Bone marrow (tissue), 2 donors: ENCODE data around the gene TMEM201.
A peak's percentile ranks its signal among the peaks of the same experiment; 100 is the strongest.

Experiments
- DNase-seq, 2 donors: peaks; one replicate each; lab custom pipeline; 2025; lab: John Stamatoyannopoulos, UW

Gene TMEM201

GRCh38 chr1:9580942-9581341 is 7.8 kb upstream of the TMEM201 start:
- DNase-seq, result no peak

- DNase-seq, result no peak
Observed at GRCh38 chr1:9586147-9586766, 2.5 kb upstream of the TMEM201 start.

- peak in 1 of 2 donors; percentile 13 for DNase-seq
Observed at GRCh38 chr1:9589144-9589718, 520 bp downstream of the TMEM201 start.

GRCh38 chr1:9589719-9590157 is 1.0 kb downstream of the TMEM201 start:
- DNase-seq, result no peak

- no peak for DNase-seq
Observed at GRCh38 chr1:9590201-9590600, 1.5 kb downstream of the TMEM201 start.

- DNase-seq, result no peak
Observed at GRCh38 chr1:9590945-9591668, 2.4 kb downstream of the TMEM201 start.

- DNase-seq, result no peak
Observed at GRCh38 chr1:9591669-9592509, 3.2 kb downstream of the TMEM201 start.

GRCh38 chr1:9592510-9593075 is 3.9 kb downstream of the TMEM201 start:
- DNase-seq, result no peak

- no peak for DNase-seq
Observed at GRCh38 chr1:9593147-9593491, 4.4 kb downstream of the TMEM201 start.

GRCh38 chr1:9593492-9594465 is 5.1 kb downstream of the TMEM201 start:
- DNase-seq, result peak; percentile 14 to 85

GRCh38 chr1:9594471-9595155 is 5.9 kb downstream of the TMEM201 start:
- DNase-seq, result no peak

GRCh38 chr1:9595156-9595967 is 6.7 kb downstream of the TMEM201 start:
- no peak for DNase-seq

GRCh38 chr1:9595968-9596340 is 7.2 kb downstream of the TMEM201 start:
- DNase-seq, result no peak

- DNase-seq, result no peak
Observed at GRCh38 chr1:9596415-9597123, 7.9 kb downstream of the TMEM201 start.

- DNase-seq, result no peak
Observed at GRCh38 chr1:9597361-9598315, 8.9 kb downstream of the TMEM201 start.

- DNase-seq, result no peak
Observed at GRCh38 chr1:9598316-9598700, 9.6 kb downstream of the TMEM201 start.

GRCh38 chr1:9599741-9600140 is 11.0 kb downstream of the TMEM201 start:
- DNase-seq, result no peak
